GM21447 (cell line): ENCODE results near the gene QARS1.

ENCODE experiments used
- ATAC-seq: cut with Tn5 transposase; IDR thresholded peaks from one replicate; pipeline ENCODE4 v1.9.1; 2021; ENCODE audit not compliant: unreplicated experiment

The QARS1 gene

DNA sequence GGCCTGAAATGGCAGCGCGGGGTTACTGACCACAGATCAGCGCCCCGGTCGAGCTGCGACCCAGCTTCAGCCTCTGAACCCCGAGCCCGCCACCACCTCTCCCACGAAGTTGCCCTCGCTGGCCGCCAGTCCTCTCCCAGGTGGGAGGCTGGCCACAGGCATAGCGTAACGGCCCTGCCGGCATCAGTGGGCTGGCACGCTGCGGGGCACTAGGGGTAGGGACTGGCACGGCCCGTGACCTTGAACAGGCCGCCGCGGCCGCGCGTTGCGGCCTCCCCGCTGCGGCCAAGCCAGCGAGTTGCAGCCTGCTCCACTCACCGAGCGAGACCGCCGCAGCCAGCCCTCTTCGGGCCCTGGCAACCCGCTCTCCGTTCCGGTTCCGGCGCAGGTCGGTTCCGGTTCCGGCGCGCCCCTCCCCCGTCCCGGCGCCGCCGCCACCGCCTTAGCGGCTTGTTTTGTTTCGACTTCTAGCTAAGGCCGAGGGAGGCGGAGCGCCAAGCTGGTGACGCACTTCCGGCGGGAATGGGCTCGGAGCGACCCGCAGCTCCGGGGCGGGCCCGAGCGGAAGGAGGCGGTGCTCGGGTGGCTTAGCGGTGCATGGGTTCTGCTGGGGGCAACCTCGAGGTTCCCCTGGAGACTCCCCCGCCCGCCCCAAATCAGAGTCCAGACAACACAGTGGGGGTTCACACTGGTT lies 16.0 kb upstream of the QARS1 start, which contains the start of gene USP19:
Gene USP19, minus strand, starts transcription at position 386 of the 694 bp plus-strand sequence. CDS start 1,678 bp downstream, outside the sequence.
- ATAC-seq = peak; percentile 85

DNA sequence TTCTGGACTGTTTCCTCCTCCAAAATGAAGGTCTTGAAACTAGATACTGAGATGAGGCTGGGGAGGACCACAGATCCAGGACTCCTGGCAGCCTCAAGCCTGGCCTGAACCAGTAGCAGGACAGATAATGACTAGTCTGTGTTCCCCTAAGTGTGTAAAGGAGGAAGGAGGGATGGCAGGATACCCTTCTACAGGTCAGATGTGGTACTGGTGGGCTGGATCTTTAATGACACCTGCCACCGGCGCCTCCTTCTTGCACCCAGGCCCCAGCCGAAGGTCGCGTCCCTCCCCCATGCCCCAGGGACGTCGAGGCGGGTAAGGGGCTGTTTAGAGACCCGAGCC lies 15.5 kb upstream of the QARS1 start:
- ATAC-seq = peak; percentile 9

DNA sequence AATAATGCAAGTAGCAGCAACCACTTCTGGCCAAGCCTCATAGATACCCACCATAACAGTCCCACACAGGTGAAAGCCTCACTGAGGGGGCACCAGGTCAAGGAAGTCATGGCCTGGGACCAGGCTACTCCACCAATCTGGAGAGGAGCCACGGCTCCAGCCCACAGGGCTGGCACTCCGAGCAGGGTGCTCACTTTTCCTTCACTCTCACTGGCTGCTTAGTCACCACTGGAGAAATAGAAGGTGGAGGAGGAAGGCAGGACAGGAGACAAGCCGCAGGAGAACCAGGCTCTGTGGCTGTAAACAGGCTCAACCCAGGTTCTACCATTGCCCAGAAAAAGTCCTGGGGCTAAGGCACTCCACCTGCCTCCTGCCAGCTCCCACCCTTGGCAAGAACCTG lies 14.9 kb upstream of the QARS1 start:
- ATAC-seq = no peak

DNA sequence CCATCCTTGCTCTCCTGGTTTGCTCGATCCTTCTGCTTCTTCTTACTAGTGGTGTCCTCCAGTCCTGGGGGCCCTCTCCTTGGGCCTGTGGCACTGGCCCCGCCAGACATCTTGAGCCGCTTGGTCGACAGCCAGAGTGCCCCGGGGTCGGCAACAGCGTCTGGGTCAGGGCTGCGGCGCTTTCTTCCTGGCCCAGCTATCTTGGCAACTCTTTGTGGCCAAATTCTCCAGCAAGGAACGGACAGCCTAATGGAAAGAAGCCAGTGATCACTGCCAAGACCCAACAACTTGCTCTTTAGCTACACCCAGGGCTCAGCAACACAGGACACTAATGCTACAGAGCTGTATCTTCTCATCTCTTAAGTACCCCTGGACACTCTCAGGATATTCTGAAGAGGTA lies 14.5 kb upstream of the QARS1 start:
- ATAC-seq = no peak

DNA sequence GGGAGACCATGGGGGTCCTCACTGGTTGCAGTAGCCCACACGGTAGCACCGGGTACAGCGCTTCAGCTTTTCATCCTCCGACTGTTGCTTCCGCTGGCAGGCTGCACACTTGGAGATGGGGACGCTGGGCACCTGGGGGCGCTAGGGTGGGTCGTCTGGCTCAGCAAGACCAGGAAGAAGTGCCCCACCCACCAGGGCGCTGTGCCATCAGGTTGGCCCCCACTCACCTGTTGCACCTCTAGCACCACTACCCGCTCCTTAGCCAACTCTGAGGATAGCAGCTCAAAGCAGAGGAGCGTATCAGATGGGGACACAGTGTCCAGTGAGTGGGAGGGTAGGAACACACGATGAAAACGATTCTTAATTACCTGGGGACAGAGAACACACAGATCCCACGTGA lies 7.7 kb upstream of the QARS1 start:
- ATAC-seq = no peak

DNA sequence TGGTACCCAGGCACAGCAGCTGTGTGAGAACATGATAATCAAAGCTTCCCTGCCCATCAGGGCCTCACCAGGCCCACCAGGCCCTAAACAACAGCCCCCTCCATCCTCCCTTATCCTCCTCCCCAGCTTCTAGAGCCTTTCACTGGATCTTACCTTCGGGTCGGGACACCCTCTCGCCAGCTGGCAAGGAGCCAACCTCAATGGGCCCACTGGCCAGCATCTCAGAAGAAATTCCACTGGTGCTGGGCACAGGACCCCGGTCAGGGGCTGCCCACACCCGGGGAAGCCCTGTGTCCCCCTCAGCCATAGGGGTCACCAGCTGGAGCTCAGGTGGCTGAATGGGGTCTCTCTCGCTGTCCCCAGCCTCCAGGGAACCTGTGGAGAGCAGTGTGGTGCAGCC lies 6.8 kb upstream of the QARS1 start:
- no peak for ATAC-seq

DNA sequence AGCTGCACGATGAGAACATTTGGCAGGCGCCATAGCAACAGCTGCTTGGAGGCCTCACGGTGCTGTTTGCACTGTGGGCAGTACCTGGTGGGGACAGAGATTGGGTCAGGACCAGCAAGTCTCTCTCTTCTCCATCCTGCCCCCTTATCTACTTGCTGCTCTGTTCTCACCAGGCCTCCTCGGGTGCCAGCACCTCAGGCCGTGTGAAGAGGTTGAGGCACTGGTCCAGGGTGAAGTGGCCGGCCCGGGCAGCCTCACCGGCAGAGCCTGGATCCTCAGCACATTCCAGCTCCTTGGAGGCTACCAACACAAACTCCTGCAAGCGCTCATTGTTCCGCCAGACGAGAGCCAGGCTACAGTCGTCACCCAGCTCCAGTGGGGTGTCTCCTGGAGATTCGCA lies 6.2 kb upstream of the QARS1 start:
- no peak for ATAC-seq

DNA sequence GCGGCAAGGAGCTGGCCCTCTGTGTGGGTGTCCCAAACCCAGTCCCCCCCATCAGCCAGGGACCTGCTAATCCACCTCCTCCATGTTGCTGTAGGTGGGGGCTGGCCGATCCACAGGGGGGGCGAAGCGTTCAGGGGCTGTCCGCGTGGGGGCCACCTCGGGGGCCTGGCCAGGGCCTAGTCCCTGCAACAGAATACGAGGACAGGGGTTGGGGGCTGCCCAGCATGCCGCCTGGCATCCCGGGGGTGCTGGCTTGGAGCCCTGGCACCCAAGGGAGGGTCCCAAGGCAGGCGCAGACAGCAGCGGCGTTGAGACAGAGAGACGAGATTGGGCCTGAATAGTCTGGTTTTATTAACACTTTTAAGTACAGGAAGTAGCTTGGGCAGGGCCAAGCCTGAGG lies 3.8 kb upstream of the QARS1 start:
- no peak for ATAC-seq

DNA sequence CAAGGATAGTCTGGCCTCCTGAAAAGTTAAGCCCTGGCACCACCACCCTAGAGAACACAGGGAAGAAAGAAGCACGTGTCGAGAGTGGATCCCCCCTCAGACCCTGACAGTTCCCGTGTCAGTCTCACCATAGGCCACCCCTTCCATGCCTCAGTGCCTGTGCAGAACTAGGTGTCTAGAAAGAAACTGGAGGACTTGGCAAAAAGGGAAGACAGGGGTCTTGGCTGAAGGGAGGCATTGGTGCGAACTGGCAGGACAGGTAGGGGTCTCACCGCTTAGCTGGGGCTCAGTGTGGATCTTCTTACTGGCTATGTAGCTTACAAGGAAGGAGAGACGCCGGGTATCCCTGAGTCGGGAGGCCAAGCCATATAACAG lies 518 bp downstream of the QARS1 start:
- no peak for ATAC-seq

DNA sequence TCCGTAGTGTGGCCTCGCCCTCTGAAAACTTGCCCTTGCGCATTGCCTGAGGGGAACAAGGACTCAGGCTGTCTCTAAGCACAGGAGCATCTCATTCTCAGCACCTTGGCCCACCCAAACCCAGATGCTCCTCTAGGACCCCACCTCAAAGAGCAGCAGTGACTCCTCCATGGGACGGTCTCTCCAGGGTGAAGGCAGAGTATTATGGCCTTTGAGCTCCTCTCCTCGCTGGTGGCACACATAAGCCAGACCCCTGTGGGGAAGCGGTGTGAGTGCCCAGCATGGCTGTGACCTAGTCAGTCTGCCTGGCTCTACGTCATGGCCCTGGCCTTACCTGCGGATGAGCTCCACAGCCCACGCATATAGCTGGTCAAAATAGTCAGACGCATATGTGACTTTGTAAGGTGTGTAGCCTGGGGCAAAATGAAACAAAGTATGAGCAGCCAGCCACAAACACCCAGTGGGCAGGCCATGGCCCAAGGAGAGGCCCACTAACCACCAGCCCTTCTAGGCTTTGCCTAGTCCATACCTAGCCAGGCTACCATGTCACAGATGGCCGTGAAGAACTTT lies 4.4 kb downstream of the QARS1 start:
- ATAC-seq = no peak

DNA sequence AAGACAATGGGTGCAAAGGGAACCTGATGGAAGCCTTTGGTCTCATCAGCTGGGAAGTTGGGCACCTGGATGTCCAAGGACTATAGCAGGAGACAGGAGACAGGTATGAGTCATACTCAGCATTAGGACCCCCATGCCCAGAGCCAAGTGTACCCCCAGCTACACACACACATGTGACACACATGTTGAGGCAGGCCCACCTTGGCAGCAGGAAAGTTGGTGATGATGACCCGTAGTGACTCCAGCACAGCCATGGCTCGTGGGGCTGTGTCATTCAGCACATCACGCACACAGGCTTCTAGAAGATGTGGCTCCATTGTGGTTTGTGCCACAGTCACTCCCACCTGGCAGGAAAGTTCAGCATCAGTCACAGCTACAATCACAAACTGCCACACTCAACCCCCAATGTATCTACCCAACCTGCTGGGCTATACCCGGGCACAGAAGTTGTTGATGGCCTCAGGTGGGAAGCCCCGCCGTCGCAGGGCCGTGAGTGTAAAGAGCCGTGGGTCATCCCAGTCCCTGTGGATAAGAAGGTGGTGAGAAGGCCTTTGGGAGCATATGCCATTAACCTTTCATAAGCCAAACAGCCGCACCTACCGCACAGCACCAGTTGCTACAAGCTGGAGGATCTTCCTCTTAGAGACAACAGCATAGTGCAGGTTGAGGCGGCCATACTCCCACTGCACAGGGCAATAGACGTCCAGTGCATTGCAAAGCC lies 5.5 kb downstream of the QARS1 start:
- ATAC-seq = no peak

DNA sequence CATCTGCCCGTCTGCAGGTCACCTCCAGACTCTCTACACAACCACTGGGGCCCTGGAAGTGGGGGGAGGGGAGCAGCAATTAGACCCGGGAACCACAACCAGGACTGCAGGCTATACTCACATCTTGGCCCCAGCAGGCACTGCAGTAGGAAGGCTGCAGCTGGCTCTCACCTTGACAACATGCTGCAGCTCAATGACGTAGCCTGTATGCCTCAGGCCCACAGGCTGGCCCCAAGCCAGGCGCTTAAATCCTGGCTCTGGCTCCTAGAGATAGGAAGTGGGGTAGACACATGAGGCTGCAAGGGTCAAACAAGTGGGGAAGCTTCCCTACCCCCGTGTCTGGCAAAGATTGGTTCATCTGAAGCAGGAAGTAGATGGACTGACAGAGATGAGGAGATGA lies 6.1 kb downstream of the QARS1 start:
- ATAC-seq = no peak

DNA sequence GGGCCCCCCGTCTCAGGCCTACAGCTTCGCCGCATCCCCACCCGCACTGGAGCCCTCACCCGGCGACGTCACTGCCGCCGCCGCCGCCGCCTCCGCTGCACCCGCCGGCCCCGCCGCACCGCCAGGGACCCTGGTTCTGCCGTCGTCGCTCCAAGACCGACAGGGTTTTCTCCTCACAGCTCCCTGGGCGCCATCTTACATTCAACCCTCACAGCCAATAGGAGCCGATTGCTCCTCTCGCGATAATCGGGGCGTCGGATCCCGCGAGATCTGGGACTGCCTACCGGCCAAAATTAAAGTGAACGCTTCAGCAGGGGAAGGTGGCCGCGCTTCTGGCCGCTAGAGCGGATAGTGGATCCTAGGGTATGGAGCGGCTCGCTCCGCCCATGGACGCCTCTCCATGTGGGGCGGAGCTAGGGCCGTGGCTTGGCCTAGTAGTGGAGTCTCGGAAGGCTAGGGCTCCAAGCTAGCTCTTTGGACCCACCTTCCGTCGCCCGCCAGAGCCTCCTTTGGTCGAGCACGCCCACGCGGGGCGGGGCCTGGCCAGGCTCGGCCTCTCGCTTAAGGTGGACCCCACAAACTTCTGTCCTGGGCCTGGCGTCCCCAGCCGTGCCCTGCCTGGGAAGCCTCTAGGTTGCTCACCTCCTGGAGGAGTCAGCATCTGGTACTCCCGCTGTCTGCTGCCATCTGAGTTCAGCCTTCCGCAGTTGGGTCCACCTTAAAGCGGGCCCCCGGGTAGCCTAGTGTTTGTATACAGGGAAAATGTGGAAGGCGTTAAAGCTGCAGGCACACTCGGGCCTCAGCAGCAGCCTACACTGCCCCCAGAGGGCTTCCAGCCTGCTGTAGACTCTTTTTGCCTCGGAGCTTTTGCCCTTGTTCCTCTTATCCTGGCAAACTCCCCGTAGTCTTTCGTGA lies 10.4 kb downstream of the QARS1 start, which contains the start of gene QRICH1:
Gene QRICH1, minus strand, starts transcription at position 219 of the 915 bp plus-strand sequence. CDS start 17,054 bp downstream, outside the sequence.
- peak; percentile 82 for ATAC-seq

DNA sequence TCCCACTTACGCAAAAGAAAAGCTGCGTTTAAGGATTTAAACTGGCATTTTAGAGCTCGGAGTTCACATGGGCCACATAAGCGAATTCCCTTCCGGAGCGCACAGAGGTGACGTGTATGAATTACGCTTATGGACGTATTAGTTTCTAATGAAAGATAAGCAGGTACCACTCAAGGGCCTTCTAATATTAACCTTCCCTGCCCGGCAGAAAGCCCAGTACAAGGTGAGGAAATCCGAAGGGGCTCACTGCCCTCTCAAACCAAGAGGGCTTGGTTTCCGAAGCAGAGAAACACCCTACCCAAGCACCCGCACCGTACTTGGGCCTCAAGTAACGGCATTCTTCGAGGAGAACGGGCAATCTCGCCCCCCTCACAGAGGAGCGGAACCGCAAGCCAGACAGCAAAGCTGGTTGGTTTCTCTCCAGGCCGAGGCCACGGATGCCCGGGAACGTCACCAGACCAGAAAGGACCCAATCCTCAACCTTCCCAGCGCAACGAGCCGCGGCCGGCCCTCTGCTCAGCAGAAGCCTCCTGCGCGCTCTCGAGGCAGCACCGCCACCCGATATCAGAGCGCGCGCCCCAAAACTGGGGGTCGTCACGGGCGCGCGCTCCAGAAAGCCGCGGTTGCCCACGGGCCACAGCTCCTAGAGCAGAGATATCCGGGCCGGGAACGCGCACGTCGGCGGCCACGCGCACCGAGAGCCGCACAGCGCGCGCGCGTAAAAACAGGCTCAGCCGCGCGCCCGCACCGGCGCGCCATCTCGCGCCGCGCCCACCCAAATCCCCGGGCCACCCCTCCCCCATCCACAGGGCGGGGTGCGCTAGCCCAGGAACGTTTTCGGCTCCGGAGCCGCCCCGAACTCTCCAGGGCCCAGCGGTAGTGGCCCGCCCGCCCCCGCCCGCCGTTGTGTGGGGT lies 11.4 kb downstream of the QARS1 start:
- ATAC-seq = peak; percentile 24

DNA sequence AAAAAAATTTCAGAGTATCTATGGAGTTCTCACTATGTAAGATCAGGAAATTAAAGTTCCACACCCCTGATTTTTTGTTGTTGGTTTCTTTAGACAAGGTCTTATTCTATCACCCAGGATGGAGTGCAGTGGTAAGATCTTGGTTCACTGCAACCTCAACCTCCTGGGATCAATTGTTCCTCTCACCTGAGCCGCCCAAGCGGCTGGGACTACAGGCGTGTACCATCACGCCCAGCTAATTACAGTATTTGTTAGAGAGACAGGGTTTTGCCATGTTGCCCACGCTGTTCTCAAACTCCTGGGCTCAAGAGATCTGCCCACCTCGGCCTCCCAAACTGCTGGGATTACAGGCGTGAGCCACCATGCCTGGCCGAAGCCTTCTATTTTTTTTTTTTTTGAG lies 23.1 kb downstream of the QARS1 start:
- ATAC-seq = no peak

DNA sequence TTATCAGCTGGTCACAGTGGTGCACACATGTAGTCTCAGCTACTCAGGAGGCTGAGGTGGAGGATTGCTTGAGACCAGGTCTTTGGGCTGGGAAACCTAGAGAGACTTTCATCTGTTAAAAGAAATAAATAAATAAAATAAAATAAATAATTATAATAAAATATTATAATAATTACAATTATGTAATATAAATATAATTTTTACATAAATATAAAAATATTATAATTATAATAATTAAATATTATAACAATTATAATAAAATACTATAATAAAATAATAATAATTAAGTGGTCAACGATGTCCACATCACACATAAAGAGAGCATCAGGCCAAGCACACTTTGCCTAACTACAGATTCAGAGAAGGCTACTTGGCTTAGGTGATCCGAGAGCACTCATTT lies 25.3 kb downstream of the QARS1 start:
- ATAC-seq = no peak

DNA sequence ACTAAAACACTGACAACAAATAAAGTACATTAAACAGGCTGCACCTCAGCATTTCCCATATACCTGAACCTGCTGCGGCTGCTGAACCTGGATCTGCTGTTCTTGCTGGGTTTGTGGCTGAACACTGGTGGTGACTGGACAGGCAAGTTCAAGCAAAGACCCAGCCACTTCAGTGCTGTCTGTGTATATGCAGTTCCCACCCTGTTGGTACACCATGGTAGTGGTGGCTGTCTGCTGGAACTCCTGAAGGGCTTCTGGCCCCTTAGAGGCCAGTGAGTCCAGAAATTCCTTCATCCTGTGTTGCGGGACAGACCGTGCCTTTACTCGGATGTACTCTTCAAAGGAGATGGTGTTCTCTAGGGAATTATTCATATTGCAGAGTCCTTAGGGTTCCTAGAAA lies 27.9 kb downstream of the QARS1 start:
- no peak for ATAC-seq

DNA sequence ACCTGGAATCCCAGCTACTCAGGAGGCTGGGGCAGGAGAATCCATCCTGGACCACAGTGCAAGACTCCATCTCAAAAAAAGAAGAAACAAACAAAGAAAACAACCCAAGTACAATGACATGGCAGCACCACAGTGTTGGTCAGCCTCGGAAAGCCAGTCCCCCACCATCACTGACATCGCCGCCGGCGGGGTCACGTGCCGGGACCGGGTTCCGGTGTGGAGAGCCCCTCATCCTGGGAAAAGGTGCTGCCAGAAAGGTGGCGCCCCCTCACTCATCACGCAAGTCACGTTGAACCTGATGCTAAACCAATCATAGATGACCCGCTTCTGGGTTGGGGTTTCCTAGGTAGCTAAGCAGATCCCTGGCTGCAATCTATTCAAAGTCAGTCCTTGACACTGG lies 28.4 kb downstream of the QARS1 start:
- no peak for ATAC-seq

DNA sequence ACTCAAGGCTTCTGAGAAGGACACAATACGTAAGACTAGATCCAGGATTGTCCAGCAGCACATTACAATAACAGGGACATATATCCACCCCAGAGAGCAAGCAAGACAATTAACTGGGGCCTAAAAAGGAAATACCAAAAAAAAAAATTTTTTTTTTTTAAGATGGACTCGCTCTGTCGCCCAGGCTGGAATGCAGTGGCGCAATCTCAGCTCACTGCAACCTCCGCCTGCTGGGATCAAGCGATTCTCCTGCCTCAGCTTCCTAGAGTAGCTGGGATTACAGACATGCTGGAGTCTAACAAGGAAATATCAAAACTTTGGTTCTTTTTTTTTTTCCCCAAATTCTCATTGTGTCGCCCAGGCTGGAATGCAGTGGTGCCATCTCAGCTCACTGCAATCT lies 46.5 kb downstream of the QARS1 start:
- no peak for ATAC-seq

DNA sequence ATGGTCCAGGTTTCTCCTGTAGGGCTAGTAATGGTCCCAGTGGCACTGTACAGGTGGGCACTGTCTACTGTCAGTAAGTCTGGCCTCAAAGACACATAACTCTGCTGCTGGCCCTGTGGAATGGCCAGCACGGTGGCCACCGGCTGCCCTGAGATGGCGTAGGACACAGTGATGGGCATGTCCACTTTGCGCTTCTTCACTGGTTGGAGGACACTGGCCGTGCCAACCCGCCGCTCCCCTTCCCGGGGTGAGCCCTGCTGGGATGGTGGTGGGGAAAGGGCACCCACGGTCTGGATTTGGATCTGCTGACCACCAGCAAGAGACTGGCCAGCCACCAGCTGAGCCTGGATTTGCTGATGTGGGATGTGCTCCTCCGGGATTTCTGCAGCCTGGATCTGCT lies 47.3 kb downstream of the QARS1 start:
- ATAC-seq = no peak
